HG03469 (cell line): ENCODE data around the gene ACTR1A.
"Not testable (repeated sequence)": the region's sequence is repeated elsewhere in the genome, so short reads cannot be mapped to it uniquely, and the experiment has no call there.

Experiments
- ATAC-seq: cut with Tn5 transposase; IDR thresholded peaks from one replicate; pipeline ENCODE4 v1.9.1; 2021; ENCODE audit warnings: mild to moderate bottlenecking, moderate library complexity, moderate number of reproducible peaks; ENCODE audit not compliant: unreplicated experiment

The ACTR1A gene

GRCh38 chr10:102517553-102517952 lies 15.0 kb upstream of the ACTR1A start:
- ATAC-seq: no peak

DNA sequence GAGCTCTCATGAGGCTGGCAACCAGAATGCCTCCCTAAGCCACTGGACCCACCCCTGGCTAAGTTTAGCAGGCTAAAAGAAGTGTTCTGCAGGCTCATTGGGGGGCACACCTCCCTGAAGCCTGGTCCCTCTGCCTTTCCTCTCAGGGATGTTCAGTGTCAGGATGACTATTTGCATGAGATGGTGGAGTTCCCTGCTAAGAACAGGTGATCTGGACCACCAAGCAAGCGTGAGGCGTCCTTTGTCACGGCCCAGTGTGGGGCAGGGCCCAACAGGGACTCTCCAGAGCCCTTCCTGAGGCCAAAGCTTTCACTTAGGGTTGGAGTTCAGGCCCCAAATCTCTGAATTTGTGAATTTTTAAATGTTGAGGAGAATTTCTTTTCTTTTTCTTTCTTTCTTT lies 13.2 kb upstream of the ACTR1A start:
- no peak for ATAC-seq

- no peak for ATAC-seq
Measured at GRCh38 chr10:102514487-102515311, 12.2 kb upstream of the ACTR1A start.

DNA sequence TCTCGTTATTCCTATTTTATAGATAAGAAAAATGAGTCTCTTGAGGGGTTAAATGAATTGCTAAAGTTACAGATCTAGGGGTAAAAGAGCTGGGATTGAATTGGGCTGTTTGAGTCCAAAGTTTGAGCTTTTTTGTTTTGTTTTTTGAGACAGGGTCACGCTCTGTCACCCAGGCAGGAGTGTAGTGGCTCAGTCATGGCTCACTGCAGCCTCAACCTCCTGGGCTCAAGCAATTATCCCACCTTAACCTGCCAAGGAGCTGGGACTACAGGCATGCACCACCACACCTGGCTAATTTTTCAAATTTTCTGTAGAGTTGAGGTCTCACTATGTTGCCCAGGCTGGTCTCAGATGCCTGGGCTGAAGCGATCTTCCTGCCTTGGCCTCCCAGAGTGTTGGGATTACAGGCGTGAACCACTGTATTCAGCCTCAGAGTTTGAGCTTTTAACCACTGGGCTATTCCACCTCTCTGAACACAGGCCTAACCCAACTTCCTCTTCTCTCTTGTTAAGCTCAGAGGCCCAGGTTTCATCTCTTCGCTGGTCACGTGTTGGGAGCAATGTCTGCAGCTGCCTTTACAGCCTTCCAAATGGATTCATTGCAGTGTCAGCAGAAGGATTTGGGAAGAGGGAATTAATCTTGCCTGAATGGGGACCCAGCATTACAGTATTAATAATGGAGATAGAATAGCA lies 9.2 kb upstream of the ACTR1A start:
- ATAC-seq: no peak

DNA sequence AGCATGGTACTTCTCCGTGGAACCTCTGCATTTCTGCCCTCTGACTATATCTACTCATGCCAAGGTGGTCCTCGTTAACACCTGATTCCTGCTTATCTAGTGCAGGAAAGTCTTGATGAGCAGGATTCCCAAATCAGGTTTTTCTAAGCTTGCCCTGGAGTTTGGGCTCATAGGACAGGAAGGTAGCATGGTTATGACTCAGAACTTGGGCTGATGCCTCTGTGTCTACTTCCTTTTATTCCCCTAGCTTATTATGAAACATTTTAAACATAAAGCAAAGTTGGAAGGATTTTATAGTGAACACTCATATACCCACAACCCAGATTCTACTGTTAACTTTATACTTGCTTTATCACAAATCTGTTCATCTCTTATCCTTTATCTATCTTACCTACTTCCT lies 6.9 kb upstream of the ACTR1A start:
- ATAC-seq: no peak

- no peak for ATAC-seq
Measured at GRCh38 chr10:102508506-102508905, 6.0 kb upstream of the ACTR1A start.

DNA sequence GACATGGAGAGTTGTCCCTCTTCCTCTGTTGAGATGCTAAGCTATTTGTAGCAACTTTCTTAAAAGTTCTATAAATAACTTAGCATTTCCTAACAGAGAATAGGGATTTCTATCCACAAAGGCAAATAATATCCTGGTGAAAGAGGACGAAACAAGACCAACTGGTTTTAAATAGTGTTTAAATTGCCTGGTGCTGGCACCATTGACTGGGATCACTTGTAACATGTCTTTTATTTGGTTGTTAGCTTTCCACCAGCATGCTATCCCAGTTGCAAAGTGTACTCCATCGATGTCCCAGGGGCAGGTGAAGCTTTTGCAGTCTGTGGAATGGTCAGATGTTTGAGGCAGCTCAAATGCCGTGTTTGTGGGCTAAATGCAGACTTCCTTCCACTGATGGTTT lies 5.0 kb upstream of the ACTR1A start:
- ATAC-seq: no peak

GRCh38 chr10:102505462-102506115 lies 3.1 kb upstream of the ACTR1A start:
- no peak for ATAC-seq

DNA sequence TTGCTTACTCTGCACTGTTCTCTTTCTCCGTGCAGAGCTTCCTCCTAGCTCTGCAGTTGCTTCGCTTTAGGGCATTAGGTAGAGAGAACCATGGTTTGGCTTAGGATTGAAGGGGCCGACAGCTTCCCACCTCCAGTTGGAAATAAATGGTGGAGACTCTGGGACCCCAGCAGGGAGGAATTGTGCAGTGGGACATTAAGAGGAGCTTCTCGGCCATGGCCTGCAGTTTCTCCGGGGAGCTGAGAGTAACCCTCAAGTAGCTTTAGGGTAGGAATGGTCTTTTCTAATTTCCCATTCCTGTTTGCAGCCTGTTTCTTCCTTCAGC lies 2.4 kb upstream of the ACTR1A start:
- ATAC-seq: no peak

- no peak for ATAC-seq
Measured at GRCh38 chr10:102504179-102504975, 1.9 kb upstream of the ACTR1A start.

- peak; percentile 59 for ATAC-seq
Measured at GRCh38 chr10:102503264-102504178, 1.0 kb upstream of the ACTR1A start, which contains the start of gene SUFU. SUFU (plus strand) TSS chr10:102503972; CDS start chr10:102504153, 181 bp downstream.

GRCh38 chr10:102502029-102502336 lies 529 bp downstream of the ACTR1A start:
- peak; percentile 61 for ATAC-seq

GRCh38 chr10:102501201-102502028 lies 1.1 kb downstream of the ACTR1A start:
- ATAC-seq: no peak

- ATAC-seq: not testable (repeated sequence)
Measured at GRCh38 chr10:102500686-102501085, 1.8 kb downstream of the ACTR1A start.

- no peak for ATAC-seq
Measured at GRCh38 chr10:102499356-102499755, 3.2 kb downstream of the ACTR1A start.

DNA sequence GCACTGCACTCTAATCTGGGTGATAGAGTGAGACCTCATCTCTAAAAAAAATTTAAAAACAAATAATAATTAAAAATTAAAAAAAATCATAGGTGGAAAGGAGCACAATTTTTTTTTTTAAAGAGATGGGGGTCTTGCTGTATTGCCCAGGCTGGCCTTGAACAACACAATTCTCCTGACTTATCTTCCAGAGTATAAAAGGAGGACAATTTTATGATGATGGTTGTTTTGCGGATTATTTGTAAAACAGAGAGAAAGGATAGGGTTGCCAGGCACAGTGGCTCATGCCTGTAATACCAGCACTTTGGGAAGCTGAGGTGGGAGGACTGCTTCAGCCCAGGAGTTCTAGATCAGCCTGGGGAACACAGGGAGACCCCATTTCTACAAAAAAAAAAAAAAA lies 5.0 kb downstream of the ACTR1A start:
- no peak for ATAC-seq

DNA sequence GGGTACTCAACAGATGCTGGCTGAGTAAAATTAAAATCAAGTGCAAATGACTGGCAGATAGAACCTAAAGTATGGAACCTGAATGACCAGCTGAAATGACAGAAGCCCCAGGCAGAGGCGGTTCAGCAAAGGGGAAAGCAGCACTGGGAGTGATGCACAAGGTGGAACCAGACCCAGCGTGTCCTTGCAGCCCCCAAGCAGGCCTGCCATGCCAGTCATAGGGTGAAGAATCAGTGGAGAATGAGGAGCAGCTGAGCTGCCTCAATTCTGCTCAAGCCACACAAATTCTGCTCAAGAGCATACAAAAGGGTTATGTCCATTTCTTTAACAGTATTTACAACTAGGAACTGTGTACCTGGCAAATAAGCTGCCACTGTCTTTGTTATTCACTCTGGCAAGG lies 8.7 kb downstream of the ACTR1A start:
- ATAC-seq: no peak

- ATAC-seq: no peak
Measured at GRCh38 chr10:102492983-102493382, 9.5 kb downstream of the ACTR1A start.

DNA sequence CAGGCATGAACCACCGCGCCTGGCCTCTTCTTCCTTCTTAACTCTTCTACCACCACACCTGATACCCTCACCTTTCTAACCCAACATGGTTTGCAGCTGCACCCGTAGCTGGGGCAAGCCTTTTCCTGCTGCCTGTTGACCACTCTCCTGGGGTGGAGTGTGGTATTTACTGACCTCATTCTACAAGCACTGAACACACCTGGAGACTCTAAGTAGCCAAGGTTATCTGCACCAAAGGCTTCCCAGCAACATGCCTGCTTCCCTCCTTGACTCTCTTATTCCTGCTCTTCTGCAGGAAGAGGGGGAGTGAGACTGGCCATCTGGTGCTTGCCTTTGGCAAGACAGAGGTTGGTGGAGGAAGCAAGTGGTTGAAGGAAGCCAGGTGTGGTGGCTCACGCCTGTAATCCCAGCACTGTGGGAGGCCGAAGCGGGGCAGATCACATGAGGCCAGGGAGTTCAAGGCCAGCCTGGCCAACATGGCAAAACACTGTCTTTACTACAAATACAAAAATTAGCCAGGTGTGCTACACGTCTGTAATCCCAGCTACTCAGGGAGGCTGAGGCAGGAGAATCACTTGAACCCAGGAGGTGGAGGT lies 10.1 kb downstream of the ACTR1A start:
- no peak for ATAC-seq
